GM12892 (cell line): ENCODE data around the gene KRTAP5-6.

Experiments used
- POLR2A ChIP-seq: IDR thresholded peaks from 2 replicates; pipeline ENCODE4 v1.6.1; 2011; ENCODE audit warnings: low read depth, low read length, control low read depth
- POLR2AphosphoS5 ChIP-seq: IDR thresholded peaks from 2 replicates; pipeline ENCODE4 v1.6.1; 2011; ENCODE audit warnings: low read depth, low read length, control low read depth
- TAF1 ChIP-seq: IDR thresholded peaks from 2 replicates; pipeline ENCODE4 v1.6.1; 2011; ENCODE audit warnings: low read depth, mild to moderate bottlenecking, control low read depth, low read length, borderline replicate concordance

DNA sequence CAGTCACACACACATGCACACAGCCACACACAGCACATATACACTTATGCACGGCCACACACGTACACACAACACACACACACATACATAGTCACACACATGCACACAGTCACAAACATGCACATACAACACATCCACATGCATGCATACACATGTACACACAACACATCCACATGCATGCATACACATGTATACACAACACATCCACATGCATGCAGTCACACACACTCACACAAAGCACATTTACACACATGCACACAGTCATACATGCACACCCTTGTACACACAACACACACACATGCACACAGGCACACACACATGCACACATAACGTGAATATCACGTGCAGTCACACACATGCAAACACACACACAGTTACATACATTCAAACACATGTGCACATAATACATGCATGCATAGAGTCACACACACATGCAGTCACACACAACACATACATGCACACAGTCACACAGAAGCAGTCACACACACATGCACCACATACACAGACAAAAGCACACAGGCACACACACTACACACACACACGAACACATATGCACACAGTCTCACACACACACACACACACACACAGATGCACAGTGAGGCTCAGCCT is 34.6 kb downstream of the KRTAP5-6 start:
- TF ChIP-seq POLR2A (no peak), TAF1 (no peak), POLR2AphosphoS5 (no peak)
